SK-N-SH treated with all-trans-retinoic acid at 6 μM for 48 hours (cell line): ENCODE results near the gene TLN1.

Experiments used
- ATAC-seq: fragments of 200-7000 bp; cut with Tn5 transposase; 3 replicates; pipeline ENCODE4 v1.9.1; 2020; ENCODE audit warnings: mild to moderate bottlenecking, moderate library complexity
- ARNTL ChIP-seq: fragments of 450-650 bp; formaldehyde crosslinking; IDR thresholded peaks from 2 replicates; pipeline ENCODE4 v1.5.0; 2020; ENCODE audit warnings: low read depth, mild to moderate bottlenecking, moderate library complexity, borderline replicate concordance
- BACH2 ChIP-seq: fragments of 250-450 bp; sonication (Bioruptor Pico); IDR thresholded peaks from 2 replicates; pipeline ENCODE4 v1.9.0; 2021; ENCODE audit warnings: mild to moderate bottlenecking, borderline replicate concordance
- CREB5 ChIP-seq: fragments of 250-450 bp; sonication (Bioruptor Pico); IDR thresholded peaks from 2 replicates; pipeline ENCODE4 v1.5.1; 2020; ENCODE audit warnings: low read depth, mild to moderate bottlenecking, moderate library complexity
- CSDC2 ChIP-seq: fragments of 250-450 bp; sonication (Bioruptor Pico); IDR thresholded peaks from 2 replicates; pipeline ENCODE4 v1.5.0; 2020; ENCODE audit warnings: mild to moderate bottlenecking, moderate library complexity
- CSRNP3 ChIP-seq: fragments of 250-450 bp; sonication (Bioruptor Pico); IDR thresholded peaks from 2 replicates; pipeline ENCODE4 v1.5.1; 2021; ENCODE audit warnings: mild to moderate bottlenecking, moderate library complexity
- ESRRG ChIP-seq: fragments of 250-450 bp; sonication (Bioruptor Pico); IDR thresholded peaks from 2 replicates; pipeline ENCODE4 v1.6.1; 2021; ENCODE audit warnings: mild to moderate bottlenecking
- ISL1 ChIP-seq: fragments of 250-450 bp; sonication (Bioruptor Pico); IDR thresholded peaks from 2 replicates; pipeline ENCODE4 v2.1.2; 2022; ENCODE audit warnings: mild to moderate bottlenecking, moderate library complexity
- OSR1 ChIP-seq: fragments of 250-450 bp; sonication (Bioruptor Pico); IDR thresholded peaks from 2 replicates; pipeline ENCODE4 v1.8.0; 2022; ENCODE audit warnings: moderate library complexity, mild to moderate bottlenecking, inconsistent platforms
- PATZ1 ChIP-seq: fragments of 250-450 bp; sonication (Bioruptor Pico); IDR thresholded peaks from 2 replicates; pipeline ENCODE4 v1.8.0; 2020; ENCODE audit warnings: mild to moderate bottlenecking, moderate library complexity, borderline replicate concordance
- POU6F1 ChIP-seq: fragments of 250-450 bp; sonication (Bioruptor Pico); IDR thresholded peaks from 2 replicates; pipeline ENCODE4 v1.8.0; 2021; ENCODE audit warnings: low read depth, mild to moderate bottlenecking, moderate library complexity, borderline replicate concordance
- PPARA ChIP-seq: fragments of 250-450 bp; sonication (Bioruptor Pico); IDR thresholded peaks from 2 replicates; pipeline ENCODE4 v1.5.0; 2020; ENCODE audit warnings: mild to moderate bottlenecking, borderline replicate concordance
- RARB ChIP-seq: fragments of 250-450 bp; sonication (Bioruptor Pico); IDR thresholded peaks from 2 replicates; pipeline ENCODE4 v1.8.0; 2021; ENCODE audit warnings: mild to moderate bottlenecking, moderate library complexity
- SNAI2 ChIP-seq: fragments of 250-450 bp; sonication (Bioruptor Pico); IDR thresholded peaks from 2 replicates; pipeline ENCODE4 v1.5.0; 2020; ENCODE audit warnings: mild to moderate bottlenecking, moderate library complexity
- TOX ChIP-seq: fragments of 250-450 bp; sonication (Bioruptor Pico); IDR thresholded peaks from 2 replicates; pipeline ENCODE4 v1.8.0; 2021; ENCODE audit warnings: mild to moderate bottlenecking, moderate library complexity, borderline replicate concordance
- TSHZ2 ChIP-seq: fragments of 250-450 bp; sonication (Bioruptor Pico); IDR thresholded peaks from 2 replicates; pipeline ENCODE4 v1.5.0; 2020; ENCODE audit warnings: mild to moderate bottlenecking, moderate library complexity
- ZC3H10 ChIP-seq: fragments of 250-450 bp; sonication (Bioruptor Pico); IDR thresholded peaks from 2 replicates; pipeline ENCODE4 v1.5.1; 2021; ENCODE audit warnings: mild to moderate bottlenecking, moderate library complexity
- ZFP3 ChIP-seq: fragments of 250-450 bp; sonication (Bioruptor Pico); IDR thresholded peaks from 2 replicates; pipeline ENCODE4 v1.5.0; 2020; ENCODE audit warnings: mild to moderate bottlenecking, moderate library complexity
- ZNF565 ChIP-seq: fragments of 450-650 bp; formaldehyde crosslinking; conservative IDR thresholded peaks from 2 replicates; pipeline ENCODE4 v1.5.0; 2020; ENCODE audit warnings: low read depth, mild to moderate bottlenecking, moderate library complexity
- ZNF70 ChIP-seq: fragments of 450-650 bp; formaldehyde crosslinking; IDR thresholded peaks from 2 replicates; pipeline ENCODE4 v1.5.0; 2020; ENCODE audit warnings: mild to moderate bottlenecking, moderate library complexity
- ZNF8 ChIP-seq: fragments of 450-650 bp; formaldehyde crosslinking; IDR thresholded peaks from 2 replicates; pipeline ENCODE4 v1.5.0; 2020; ENCODE audit warnings: mild to moderate bottlenecking, moderate library complexity

TLN1 gene

GRCh38 chr9:35741740-35742139 lies 9.7 kb upstream of the TLN1 start:
- TF ChIP-seq SNAI2 (CRISPR knock-in tag), result no peak
- no peak for TF ChIP-seq ZNF8 (CRISPR knock-in tag)
- TF ChIP-seq PPARA (CRISPR knock-in tag), result no peak
- no peak for ATAC-seq

GRCh38 chr9:35740243-35740642 lies 8.2 kb upstream of the TLN1 start:
- TF ChIP-seq ZC3H10 (CRISPR knock-in tag) (no peak), ISL1 (CRISPR knock-in tag) (no peak), OSR1 (CRISPR knock-in tag) (no peak), TSHZ2 (CRISPR knock-in tag) (no peak), CREB5 (CRISPR knock-in tag) (no peak), POU6F1 (CRISPR knock-in tag) (no peak), TOX (CRISPR knock-in tag) (no peak), CSDC2 (CRISPR knock-in tag) (no peak), ZNF70 (CRISPR knock-in tag) (no peak), RARB (no peak), ESRRG (CRISPR knock-in tag) (no peak), ZNF565 (CRISPR knock-in tag) (no peak), ZFP3 (CRISPR knock-in tag) (no peak), ARNTL (no peak)
- ATAC-seq, result no peak

GRCh38 chr9:35738924-35739323 lies 6.9 kb upstream of the TLN1 start:
- TF ChIP-seq CSRNP3 (CRISPR knock-in tag) (no peak), PATZ1 (no peak), ZNF8 (CRISPR knock-in tag) (no peak), ARNTL (no peak), CREB5 (CRISPR knock-in tag) (no peak), RARB (no peak), BACH2 (CRISPR knock-in tag) (no peak), SNAI2 (CRISPR knock-in tag) (no peak), ISL1 (CRISPR knock-in tag) (no peak), ZNF70 (CRISPR knock-in tag) (no peak), ZFP3 (CRISPR knock-in tag) (no peak), OSR1 (CRISPR knock-in tag) (no peak), TSHZ2 (CRISPR knock-in tag) (no peak), PPARA (CRISPR knock-in tag) (no peak), CSDC2 (CRISPR knock-in tag) (no peak)
- TF ChIP-seq, all 23 proteins: peak for 0
- ATAC-seq, result no peak
